Fibroblast of pulmonary artery (primary cell): ENCODE measurements around the gene HOXC10.

Experiments
- DNase-seq: peaks from one replicate; pipeline ENCODE4 v3.0.0-alpha.2; 2010; ENCODE audit warnings: low read depth
- H3K4me3 ChIP-seq: replicated peaks from 2 replicates; pipeline ENCODE4 v1.5.1; 2011; ENCODE audit warnings: low read depth, mild to moderate bottlenecking, control low read depth, low read length, moderate library complexity
- CTCF ChIP-seq: IDR thresholded peaks from 2 replicates; pipeline ENCODE4 v1.5.1; 2011; ENCODE audit warnings: mild to moderate bottlenecking, control low read depth, low read length, inconsistent platforms; ENCODE audit errors: missing control alignments

The HOXC10 gene

GRCh38 chr12:53971686-53972085 is 13.3 kb upstream of the HOXC10 start:
- H3K4me3 ChIP-seq, result no peak overlapping the region
- no peak for TF ChIP-seq CTCF
- DNase-seq, result no peak

GRCh38 chr12:53972152-53972702 is 12.7 kb upstream of the HOXC10 start:
- no peak overlapping the region for H3K4me3 ChIP-seq
- no peak for DNase-seq
- TF ChIP-seq CTCF, result no peak

- no peak for TF ChIP-seq CTCF
- DNase-seq, result no peak
- H3K4me3 ChIP-seq, result no peak within 1 kb of the TSS
Observed at GRCh38 chr12:53972722-53973235, 12.2 kb upstream of the HOXC10 start, which contains the start of gene HOXC11. HOXC11 (plus strand) TSS chr12:53973126; CDS start chr12:53973242, 116 bp downstream.

GRCh38 chr12:53973236-53974042 is 11.5 kb upstream of the HOXC10 start:
- no peak for TF ChIP-seq CTCF
- DNase-seq, result no peak
- H3K4me3 ChIP-seq, result no peak overlapping the region

GRCh38 chr12:53974084-53975063 is 10.6 kb upstream of the HOXC10 start, which contains the start of gene HOTAIR:
HOTAIR (minus strand) TSS chr12:53974954.
- no peak for TF ChIP-seq CTCF
- no peak within 1 kb of the TSS for H3K4me3 ChIP-seq
- no peak for DNase-seq

- no peak for TF ChIP-seq CTCF
- H3K4me3 ChIP-seq, result no peak overlapping the region
- DNase-seq, result no peak
Observed at GRCh38 chr12:53975064-53975471, 9.9 kb upstream of the HOXC10 start.
